Measurements from ENCODE around the gene ZNF415. TPM values are rescaled to one million over a fixed set of nuclear protein-coding genes. Genes with fewer than 3 reads are reported as not detected.
"Not testable (repeated sequence)": the region's sequence is repeated elsewhere in the genome, so short reads cannot be mapped to it uniquely, and the experiment has no call there.

Gene ZNF415
- total RNA-seq, 1 donor: 2.3 TPM

DNA sequence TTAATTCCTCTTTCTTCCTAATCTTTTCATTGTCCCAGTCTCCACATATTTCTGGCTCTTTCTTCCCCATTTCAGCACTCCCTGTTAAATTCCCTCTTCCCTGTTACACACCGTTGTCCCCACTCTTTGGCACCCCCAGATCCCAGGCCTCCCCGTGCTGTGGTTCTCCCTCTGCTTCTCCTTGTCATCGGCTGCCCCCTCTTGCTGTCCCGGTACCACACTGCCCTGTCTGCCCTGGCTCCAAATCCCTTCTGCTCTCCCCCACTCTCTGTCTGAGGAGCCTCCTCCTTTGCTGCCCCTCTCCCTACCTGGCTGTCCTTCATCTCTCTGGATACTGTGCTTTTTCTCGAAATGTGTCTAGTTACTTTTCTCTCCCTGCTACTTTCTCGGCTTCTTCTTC lies 983 bp downstream of the ZNF415 start:
- DNase-seq (ENCODE audit: low read depth): no peak
- no peak overlapping the region for H3K4me3 ChIP-seq (ENCODE audit: low read depth, low read length)

GRCh38 chr19:53131085-53131590 lies 1.6 kb downstream of the ZNF415 start:
- no peak for TF ChIP-seq CTCF (IDR thresholded peaks at IDR 0.05; ENCODE audit: insufficient read depth, low read length)
- H3K4me3 ChIP-seq (ENCODE audit: low read depth, low read length): no peak overlapping the region
- no peak for DNase-seq (ENCODE audit: low read depth)

More for the DNA sequence above, 983 bp downstream of the ZNF415 start:
- TF ChIP-seq CTCF (IDR thresholded peaks at IDR 0.05; ENCODE audit: insufficient read depth, low read length): no peak

- no peak overlapping the region for H3K4me3 ChIP-seq (ENCODE audit: low read depth, low read length)
- DNase-seq (ENCODE audit: low read depth): no peak
- TF ChIP-seq CTCF (IDR thresholded peaks at IDR 0.05; ENCODE audit: insufficient read depth, low read length): no peak
Measured at GRCh38 chr19:53130506-53130905, 2.2 kb downstream of the ZNF415 start.

DNA sequence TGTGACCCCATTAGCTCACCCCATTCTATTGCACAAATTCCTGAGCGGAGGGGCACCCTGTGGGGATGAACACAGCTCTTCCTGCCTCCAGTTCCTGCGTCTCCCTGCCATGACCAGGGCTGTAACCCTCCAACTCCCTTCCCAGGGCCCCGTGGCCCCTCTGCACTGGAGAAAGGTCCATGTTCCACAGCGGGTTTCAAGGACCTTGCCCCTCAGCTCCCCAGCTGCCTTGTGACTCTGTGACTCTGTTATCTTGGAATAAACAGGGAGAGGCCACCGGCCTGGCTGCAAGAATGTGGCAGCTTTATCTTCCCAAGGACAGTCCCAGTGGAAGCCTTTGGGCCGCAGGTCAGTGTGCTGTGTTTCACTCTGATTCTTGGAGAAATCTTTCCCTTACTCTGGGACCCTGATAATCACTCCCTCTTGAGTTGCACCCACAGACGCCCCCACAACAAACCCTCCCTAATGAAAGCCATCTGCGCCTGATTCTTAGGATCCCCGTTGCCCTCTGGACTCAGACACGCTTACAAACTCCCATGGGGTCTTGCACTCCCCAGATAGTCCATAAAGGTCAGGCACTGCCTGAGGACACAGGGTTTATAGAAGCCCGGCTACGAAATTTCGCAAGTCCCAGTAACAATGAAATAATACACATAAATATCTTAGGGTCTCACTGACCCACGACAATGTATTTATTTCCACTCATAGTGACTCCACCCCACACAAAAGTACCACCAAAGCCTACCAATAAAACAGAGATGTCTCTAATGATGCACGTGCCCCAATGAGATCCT lies 5.8 kb downstream of the ZNF415 start:
- not testable (repeated sequence) for H3K4me3 ChIP-seq (ENCODE audit: low read depth, low read length); DNase-seq (ENCODE audit: low read depth)

GRCh38 chr19:53123400-53123799 lies 9.3 kb downstream of the ZNF415 start:
- DNase-seq (ENCODE audit: low read depth): no peak
- TF ChIP-seq CTCF (IDR thresholded peaks at IDR 0.05; ENCODE audit: insufficient read depth, low read length): no peak
- H3K4me3 ChIP-seq (ENCODE audit: low read depth, low read length): no peak overlapping the region

DNA sequence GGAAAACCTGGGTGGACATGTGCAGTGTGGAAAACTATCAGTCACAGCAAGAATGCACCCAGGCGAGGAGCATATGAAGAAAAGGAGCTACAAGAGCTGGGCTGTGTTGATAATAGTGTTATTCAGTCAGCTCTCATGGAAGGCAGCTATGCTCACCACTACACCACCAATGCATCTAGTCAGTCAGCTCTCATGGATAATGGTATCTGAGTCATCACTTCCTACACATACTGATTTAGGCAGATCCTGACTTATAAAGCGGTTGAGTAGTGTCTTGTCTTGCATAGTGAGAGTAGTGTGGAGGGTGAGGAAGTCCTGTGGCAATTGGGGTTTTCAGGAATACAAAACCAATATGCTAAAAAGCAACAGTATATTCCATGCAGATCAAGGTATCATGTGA lies 20.4 kb downstream of the ZNF415 start:
- TF ChIP-seq CTCF (IDR thresholded peaks at IDR 0.05; ENCODE audit: insufficient read depth, low read length): no peak
- no peak overlapping the region for H3K4me3 ChIP-seq (ENCODE audit: low read depth, low read length)
- DNase-seq (ENCODE audit: low read depth): no peak

DNA sequence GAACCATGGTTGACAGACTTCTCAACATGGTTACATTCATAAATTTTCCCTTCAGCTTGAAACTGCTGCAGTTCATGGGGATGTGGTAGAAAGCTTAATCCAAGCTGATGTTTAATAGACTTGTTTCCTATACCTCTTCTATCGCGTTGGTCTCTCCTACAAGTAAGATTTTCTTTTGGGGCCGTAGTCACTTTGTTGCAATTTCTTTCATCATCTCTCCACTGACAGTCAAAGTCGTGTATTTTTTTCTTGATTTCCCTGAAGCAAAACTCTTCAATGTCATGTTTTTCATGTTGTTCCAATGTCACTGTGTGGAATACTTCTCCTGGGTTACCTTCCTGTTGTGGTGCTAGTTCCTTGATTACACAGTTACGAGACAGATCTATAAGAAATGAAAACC lies 23.2 kb downstream of the ZNF415 start:
- no peak for TF ChIP-seq CTCF (IDR thresholded peaks at IDR 0.05; ENCODE audit: insufficient read depth, low read length)
- no peak for DNase-seq (ENCODE audit: low read depth)
- no peak overlapping the region for H3K4me3 ChIP-seq (ENCODE audit: low read depth, low read length)
